Measurements from ENCODE around the gene TRIM3. TPM values are rescaled to one million over a fixed set of nuclear protein-coding genes. Genes with fewer than 3 reads are reported as not detected.

Gene TRIM3
- total RNA-seq, 3 donors from 2014 or later: 21.6 to 43.9 (median 32.6) TPM

- Histone ChIP-seq H3K4me1 (no peaks in the 10 kb centered on the region), H3K9me3 (no peaks in the 10 kb centered on the region), H3K27ac (no peak overlapping the region), H3K4me3 (no peak overlapping the region), H3K36me3 (no peaks in the 10 kb centered on the region), H3K27me3 (no peaks in the 10 kb centered on the region)
- no peak for TF ChIP-seq CTCF (IDR thresholded peaks at IDR 0.05)
- no peak for DNase-seq (ENCODE audit: low spot score in 2 of 2)
- intact Hi-C loops (cut with DNase I; ENCODE audit: low total_unique reads): loop anchor here (10.0 kb wide), 1 partner anchor 49 kb away; no protein-coding TSS in a partner anchor
Measured at GRCh38 chr11:6433998-6434660, 39.6 kb downstream of the TRIM3 start.

GRCh38 chr11:6431861-6432260 is 41.9 kb downstream of the TRIM3 start:
- no peak overlapping the region for H3K4me3 ChIP-seq
- H3K4me1 ChIP-seq: no peaks in the 10 kb centered on the region
- no peaks in the 10 kb centered on the region for H3K9me3 ChIP-seq
- no peaks in the 10 kb centered on the region for H3K36me3 ChIP-seq
- TF ChIP-seq POLR2A (IDR thresholded peaks at IDR 0.05) (no peak), POLR2AphosphoS5 (IDR thresholded peaks at IDR 0.05) (no peak), CTCF (IDR thresholded peaks at IDR 0.05) (no peak)
- intact Hi-C loops (cut with DNase I; ENCODE audit: low total_unique reads): loop anchor here (10.0 kb wide), 1 partner anchor 47 kb away; no protein-coding TSS in a partner anchor
- peak in 1 of 2 donors; percentile 67 for DNase-seq (ENCODE audit: low spot score in 2 of 2)
- no peaks in the 10 kb centered on the region for H3K27me3 ChIP-seq
- H3K27ac ChIP-seq: no peak overlapping the region

- TF ChIP-seq POLR2AphosphoS5 (IDR thresholded peaks at IDR 0.05) (no peak), CTCF (IDR thresholded peaks at IDR 0.05) (no peak), POLR2A (IDR thresholded peaks at IDR 0.05) (no peak)
- H3K4me3 ChIP-seq: no peak overlapping the region
- no peaks in the 10 kb centered on the region for H3K4me1 ChIP-seq
- DNase-seq (ENCODE audit: low spot score in 2 of 2): no peak
- no peaks in the 10 kb centered on the region for H3K27me3 ChIP-seq
- no peaks in the 10 kb centered on the region for H3K9me3 ChIP-seq
- H3K36me3 ChIP-seq: no peaks in the 10 kb centered on the region
- intact Hi-C loops (cut with DNase I; ENCODE audit: low total_unique reads): no loop called here
- no peak overlapping the region for H3K27ac ChIP-seq
Measured at GRCh38 chr11:6427516-6427915, 46.2 kb downstream of the TRIM3 start.

- Histone ChIP-seq H3K27ac (no peak overlapping the region), H3K4me3 (no peak overlapping the region), H3K9me3 (no peaks in the 10 kb centered on the region), H3K27me3 (no peaks in the 10 kb centered on the region), H3K36me3 (no peaks in the 10 kb centered on the region), H3K4me1 (peaks cover 5% of the 10 kb centered on the region in 2 donors)
- intact Hi-C loops (cut with DNase I; ENCODE audit: low total_unique reads): no loop called here
- TF ChIP-seq CTCF (IDR thresholded peaks at IDR 0.05) (no peak), POLR2A (IDR thresholded peaks at IDR 0.05) (no peak), POLR2AphosphoS5 (IDR thresholded peaks at IDR 0.05) (no peak)
- DNase-seq (ENCODE audit: low spot score in 2 of 2): no peak
Measured at GRCh38 chr11:6420677-6421076, 53.1 kb downstream of the TRIM3 start.

GRCh38 chr11:6419009-6419631 is 54.6 kb downstream of the TRIM3 start, which contains the start of gene APBB1:
Gene APBB1 (minus strand): TSS chr11:6419094. CDS start chr11:6411347, 7,747 bp downstream.
- Histone ChIP-seq H3K27ac (peak within 1 kb of the TSS; percentile 87 to 93), H3K4me1 (peaks cover 5% of the 10 kb centered on the region in 2 donors), H3K4me3 (peak within 1 kb of the TSS; percentile 87 to 97 (median 93)), H3K36me3 (no peaks in the 10 kb centered on the region), H3K27me3 (no peaks in the 10 kb centered on the region), H3K9me3 (no peaks in the 10 kb centered on the region)
- TF ChIP-seq POLR2AphosphoS5 (IDR thresholded peaks at IDR 0.05) (peak in 1 of 3 donors; percentile 27), POLR2A (IDR thresholded peaks at IDR 0.05) (no peak), CTCF (IDR thresholded peaks at IDR 0.05) (peak in 1 of 3 donors; percentile 16)
- DNase-seq (ENCODE audit: low spot score in 2 of 2): peak in 1 of 2 donors; percentile 32
- intact Hi-C loops (cut with DNase I; ENCODE audit: low total_unique reads): no loop called here

Measured in breast epithelium (tissue), 4 donors.